Muscle layer of duodenum (tissue), 2 donors: ENCODE data around the gene AOAH.

Source experiments
- H3K27ac ChIP-seq: one replicate; pipeline ENCODE4 v1.7.0; 2013; ENCODE audit warnings: mild to moderate bottlenecking, low read length
- H3K27me3 ChIP-seq: one replicate; pipeline ENCODE4 v1.7.0; 2013; ENCODE audit warnings: low read depth, mild to moderate bottlenecking, control low read depth, low read length
- H3K36me3 ChIP-seq, 2 donors: one replicate each; pipeline ENCODE4 v1.7.0; 2013; ENCODE audit warnings: low read length in 2 of 2, control low read depth in 1 of 2, mild to moderate bottlenecking in 1 of 2; ENCODE audit not compliant: insufficient read depth in 2 of 2, control insufficient read depth in 1 of 2
- H3K4me1 ChIP-seq, 2 donors: one replicate each; pipeline ENCODE4 v1.7.0; 2013; ENCODE audit warnings: low read length in 2 of 2, mild to moderate bottlenecking in 2 of 2, control low read depth in 1 of 2, moderate library complexity in 1 of 2; ENCODE audit not compliant: insufficient read depth in 2 of 2, control insufficient read depth in 1 of 2
- H3K4me3 ChIP-seq, 2 donors: one replicate each; pipeline ENCODE4 v1.7.0; 2013; ENCODE audit warnings: low read length in 2 of 2, low read depth in 1 of 2, mild to moderate bottlenecking in 1 of 2
- H3K9me3 ChIP-seq, 2 donors: one replicate each; pipeline ENCODE4 v1.7.0; 2013; ENCODE audit warnings: low read length in 2 of 2, control low read depth in 1 of 2, mild to moderate bottlenecking in 1 of 2; ENCODE audit not compliant: control insufficient read depth in 1 of 2
- donor health status: healthy.

The AOAH gene

GRCh38 chr7:36690514-36691187, 33.6 kb downstream of the AOAH start:
- Histone ChIP-seq H3K4me1 (peaks cover 0 to 4% of the 10 kb centered on the region in 2 donors), H3K36me3 (no peaks in the 10 kb centered on the region), H3K9me3 (no peaks in the 10 kb centered on the region), H3K4me3 (no peak overlapping the region), H3K27me3 (no peaks in the 10 kb centered on the region), H3K27ac (no peak overlapping the region)

- Histone ChIP-seq H3K27me3 (no peaks in the 10 kb centered on the region), H3K4me1 (peaks cover 0 to 4% of the 10 kb centered on the region in 2 donors), H3K36me3 (no peaks in the 10 kb centered on the region), H3K4me3 (no peak overlapping the region), H3K27ac (no peak overlapping the region), H3K9me3 (no peaks in the 10 kb centered on the region)
Measured at GRCh38 chr7:36690041-36690440, 34.3 kb downstream of the AOAH start.

GRCh38 chr7:36686499-36686898, 37.8 kb downstream of the AOAH start:
- H3K9me3 ChIP-seq = no peaks in the 10 kb centered on the region
- H3K27me3 ChIP-seq = no peaks in the 10 kb centered on the region
- no peaks in the 10 kb centered on the region for H3K36me3 ChIP-seq
- no peak overlapping the region for H3K27ac ChIP-seq
- H3K4me1 ChIP-seq = peaks cover 0 to 4% of the 10 kb centered on the region in 2 donors
- no peak overlapping the region for H3K4me3 ChIP-seq

- Histone ChIP-seq H3K4me3 (no peak overlapping the region), H3K9me3 (no peaks in the 10 kb centered on the region), H3K36me3 (no peaks in the 10 kb centered on the region), H3K27me3 (no peaks in the 10 kb centered on the region), H3K27ac (no peak overlapping the region), H3K4me1 (no peaks in the 10 kb centered on the region)
Measured at GRCh38 chr7:36684954-36685353, 39.3 kb downstream of the AOAH start.

GRCh38 chr7:36683695-36684357, 40.5 kb downstream of the AOAH start:
- Histone ChIP-seq H3K4me1 (no peaks in the 10 kb centered on the region), H3K27me3 (no peaks in the 10 kb centered on the region), H3K4me3 (no peak overlapping the region), H3K27ac (no peak overlapping the region), H3K36me3 (no peaks in the 10 kb centered on the region), H3K9me3 (no peaks in the 10 kb centered on the region)

GRCh38 chr7:36683111-36683510, 41.2 kb downstream of the AOAH start:
- Histone ChIP-seq H3K27me3 (no peaks in the 10 kb centered on the region), H3K4me1 (no peaks in the 10 kb centered on the region), H3K27ac (no peak overlapping the region), H3K4me3 (no peak overlapping the region), H3K36me3 (no peaks in the 10 kb centered on the region), H3K9me3 (no peaks in the 10 kb centered on the region)

- H3K4me3 ChIP-seq = no peak overlapping the region
- H3K27me3 ChIP-seq = no peaks in the 10 kb centered on the region
- H3K4me1 ChIP-seq = no peaks in the 10 kb centered on the region
- no peaks in the 10 kb centered on the region for H3K36me3 ChIP-seq
- H3K9me3 ChIP-seq = no peaks in the 10 kb centered on the region
- no peak overlapping the region for H3K27ac ChIP-seq
Measured at GRCh38 chr7:36682102-36682501, 42.2 kb downstream of the AOAH start.

- Histone ChIP-seq H3K9me3 (no peaks in the 10 kb centered on the region), H3K4me3 (no peak overlapping the region), H3K4me1 (no peaks in the 10 kb centered on the region), H3K27ac (no peak overlapping the region), H3K36me3 (no peaks in the 10 kb centered on the region), H3K27me3 (no peaks in the 10 kb centered on the region)
Measured at GRCh38 chr7:36677769-36678437, 46.4 kb downstream of the AOAH start.

- Histone ChIP-seq H3K36me3 (no peaks in the 10 kb centered on the region), H3K27ac (no peak overlapping the region), H3K9me3 (no peaks in the 10 kb centered on the region), H3K27me3 (no peaks in the 10 kb centered on the region), H3K4me3 (no peak overlapping the region), H3K4me1 (no peaks in the 10 kb centered on the region)
Measured at GRCh38 chr7:36673703-36674102, 50.6 kb downstream of the AOAH start.

- no peaks in the 10 kb centered on the region for H3K36me3 ChIP-seq
- H3K27ac ChIP-seq = no peak overlapping the region
- H3K4me3 ChIP-seq = no peak overlapping the region
- no peaks in the 10 kb centered on the region for H3K9me3 ChIP-seq
- H3K4me1 ChIP-seq = no peaks in the 10 kb centered on the region
- H3K27me3 ChIP-seq = no peaks in the 10 kb centered on the region
Measured at GRCh38 chr7:36671432-36671829, 52.9 kb downstream of the AOAH start.

GRCh38 chr7:36670585-36671431, 53.5 kb downstream of the AOAH start:
- H3K27ac ChIP-seq = no peak overlapping the region
- H3K9me3 ChIP-seq = no peaks in the 10 kb centered on the region
- H3K4me1 ChIP-seq = no peaks in the 10 kb centered on the region
- H3K36me3 ChIP-seq = no peaks in the 10 kb centered on the region
- H3K4me3 ChIP-seq = no peak overlapping the region
- no peaks in the 10 kb centered on the region for H3K27me3 ChIP-seq
